Raji (cell line): ENCODE measurements around the gene ACADS.

Experiments
- POLR2A ChIP-seq: IDR thresholded peaks from 2 replicates; pipeline ENCODE4 v1.6.1; 2011; ENCODE audit warnings: low read depth, low read length, control low read depth; ENCODE audit not compliant: insufficient read depth

The ACADS gene

DNA sequence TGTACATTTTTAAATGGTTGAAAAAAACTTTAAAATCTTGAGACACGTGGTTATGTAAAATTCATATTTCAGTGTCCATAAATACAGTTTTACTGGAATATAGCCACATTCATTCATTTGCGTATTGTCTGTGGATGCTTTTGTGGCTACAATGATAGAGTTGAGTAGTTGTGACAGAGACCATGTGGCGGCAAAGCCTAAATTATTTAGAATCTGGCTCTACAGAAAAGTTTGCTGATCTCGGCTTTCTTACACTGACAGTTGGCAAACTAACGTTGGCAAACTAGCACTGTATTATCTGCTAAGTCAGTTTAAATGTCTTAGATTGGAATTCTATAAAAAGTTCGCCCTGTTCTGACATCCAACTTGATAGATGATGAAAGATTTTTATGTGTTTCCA lies 13.0 kb upstream of the ACADS start:
- no peak for TF ChIP-seq POLR2A

- TF ChIP-seq POLR2A, result no peak
These were observed 11.7 kb upstream of the ACADS start for GRCh38 chr12:120713861-120714482.

DNA sequence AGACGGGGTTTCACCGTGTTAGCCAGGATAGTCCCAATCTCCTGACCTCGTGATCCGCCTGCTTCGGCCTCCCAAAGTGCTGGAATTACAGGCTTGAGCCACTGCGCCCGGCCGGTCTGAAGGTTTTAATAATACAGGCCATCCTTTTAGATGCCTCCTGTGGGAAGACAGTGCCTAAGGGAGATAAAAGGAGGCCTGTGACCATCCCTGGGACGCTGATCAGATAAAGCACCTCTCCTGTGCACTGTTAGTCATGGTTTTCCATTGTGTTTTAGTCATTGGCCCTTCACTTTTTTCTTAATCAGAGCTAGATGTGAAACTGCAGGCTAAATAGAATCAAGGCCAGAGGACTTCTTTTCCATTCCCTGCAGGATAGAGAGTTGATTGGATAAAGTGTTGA lies 7.6 kb upstream of the ACADS start:
- no peak for TF ChIP-seq POLR2A

GRCh38 chr12:120719072-120719471 lies 6.6 kb upstream of the ACADS start:
- TF ChIP-seq POLR2A, result no peak

DNA sequence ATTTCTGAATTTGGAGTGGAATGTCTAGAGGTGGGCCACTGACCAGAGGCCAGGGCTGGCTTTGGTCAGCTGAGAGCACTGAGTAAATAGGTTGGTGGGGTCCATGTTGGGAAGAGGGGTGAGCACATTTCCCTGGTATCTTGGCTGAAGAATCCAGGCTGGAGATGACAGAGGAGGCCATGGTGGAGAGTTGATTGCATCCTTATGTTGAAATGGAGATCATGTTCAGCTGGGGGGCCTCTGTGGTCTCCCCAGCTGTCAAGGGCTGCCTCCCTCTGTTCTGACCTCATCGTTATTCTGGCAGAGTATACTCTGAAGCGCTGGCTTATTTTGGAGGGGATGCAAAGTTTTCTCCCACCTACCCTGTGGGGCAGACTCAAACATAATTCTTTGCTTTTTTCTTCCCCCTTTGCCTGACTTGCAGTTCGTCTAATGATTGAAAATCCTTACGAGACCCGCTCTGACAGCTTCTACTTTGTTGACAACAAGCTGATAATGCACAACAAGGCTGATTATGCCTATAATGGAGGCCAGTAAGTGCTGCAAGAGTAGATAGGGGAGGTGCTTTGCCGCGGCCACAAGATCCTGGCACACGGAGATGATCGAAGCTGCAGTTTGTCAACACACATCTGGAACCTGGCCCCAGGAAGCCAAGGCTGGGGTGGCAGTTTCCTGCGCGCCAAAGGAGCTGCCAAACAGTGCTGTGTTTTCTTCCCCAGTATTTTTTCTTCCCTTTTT lies 6.0 kb upstream of the ACADS start:
- TF ChIP-seq POLR2A, result no peak

- no peak for TF ChIP-seq POLR2A
These were observed 5.2 kb upstream of the ACADS start for GRCh38 chr12:120720234-120720986.

GRCh38 chr12:120720987-120721801 lies 4.4 kb upstream of the ACADS start:
- no peak for TF ChIP-seq POLR2A

- TF ChIP-seq POLR2A, result no peak
These were observed 3.8 kb upstream of the ACADS start for GRCh38 chr12:120721866-120722265.

GRCh38 chr12:120722784-120723183 lies 2.8 kb upstream of the ACADS start:
- TF ChIP-seq POLR2A, result no peak

GRCh38 chr12:120724720-120725119 lies 906 bp upstream of the ACADS start:
- TF ChIP-seq POLR2A, result no peak

DNA sequence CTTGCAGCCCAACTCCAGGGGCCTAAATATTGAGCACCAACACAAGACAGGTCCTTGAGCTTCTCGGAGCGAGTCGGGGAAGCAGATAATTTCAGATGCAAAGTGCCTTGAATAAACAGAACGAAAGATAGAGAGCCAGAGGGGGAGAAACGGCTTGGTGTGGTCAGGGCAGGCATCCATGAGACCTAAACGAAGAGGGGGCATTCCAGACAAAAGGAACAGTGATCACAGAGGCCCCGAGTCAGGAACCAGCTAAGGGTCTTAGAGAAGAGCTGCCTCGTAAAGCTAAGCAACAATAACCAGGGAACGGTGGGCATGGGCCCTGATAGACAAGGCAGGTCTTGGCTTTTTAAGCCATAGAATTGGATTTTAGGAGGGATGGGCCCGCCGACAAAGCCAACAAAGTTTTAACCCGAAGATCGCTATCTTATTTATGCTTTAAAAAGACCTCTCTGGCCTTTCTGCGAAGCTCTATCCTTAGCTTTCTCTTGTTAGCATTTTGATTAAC lies 421 bp upstream of the ACADS start:
- TF ChIP-seq POLR2A, result no peak

DNA sequence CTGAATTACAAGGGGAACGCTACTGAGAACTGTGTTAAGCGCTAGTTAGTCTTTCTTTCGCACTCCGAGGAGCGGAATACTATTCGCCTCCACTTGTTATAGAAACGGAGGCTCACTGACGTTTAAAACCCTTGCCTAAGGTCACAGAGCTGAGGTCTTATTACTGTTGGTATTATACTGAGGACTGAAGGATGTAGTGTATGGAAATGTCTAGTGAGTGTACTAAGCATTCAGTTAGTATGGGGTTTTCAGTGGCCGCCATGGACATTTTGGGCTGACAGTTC lies 826 bp downstream of the ACADS start:
- no peak for TF ChIP-seq POLR2A

DNA sequence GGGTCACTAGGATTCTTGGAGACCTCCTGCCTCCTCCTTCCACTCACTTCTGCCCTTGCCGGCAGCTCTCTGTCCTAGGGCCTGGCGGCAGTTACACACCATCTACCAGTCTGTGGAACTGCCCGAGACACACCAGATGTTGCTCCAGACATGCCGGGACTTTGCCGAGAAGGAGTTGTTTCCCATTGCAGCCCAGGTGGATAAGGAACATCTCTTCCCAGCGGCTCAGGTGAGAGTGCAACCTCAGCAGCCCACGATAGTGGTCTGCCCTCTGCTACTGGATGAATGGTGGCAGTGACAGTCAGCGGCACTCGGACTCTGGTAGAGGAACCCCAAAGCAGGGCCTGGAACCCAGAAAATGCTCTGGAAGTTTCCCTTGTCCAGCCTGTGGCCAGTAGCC lies 1.3 kb downstream of the ACADS start:
- TF ChIP-seq POLR2A, result no peak

DNA sequence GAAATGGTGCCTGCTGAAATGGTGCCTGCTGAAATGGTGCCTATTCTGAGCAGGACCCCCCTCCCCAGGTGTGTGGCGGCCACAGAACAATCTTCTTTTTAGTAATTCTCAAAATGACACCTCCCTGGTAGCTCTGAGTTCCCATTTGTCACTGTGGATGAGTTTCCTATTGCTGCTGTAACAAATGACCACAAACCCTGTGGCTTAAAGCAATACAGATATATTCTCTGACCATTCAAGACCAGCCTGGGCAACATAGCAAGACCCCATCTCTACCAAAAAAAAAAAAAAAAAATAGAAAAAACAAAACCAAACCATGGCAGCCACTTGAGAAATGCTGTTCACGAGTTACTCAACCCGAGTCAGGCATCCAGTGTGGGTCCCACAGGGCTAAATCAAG lies 7.9 kb downstream of the ACADS start:
- no peak for TF ChIP-seq POLR2A

DNA sequence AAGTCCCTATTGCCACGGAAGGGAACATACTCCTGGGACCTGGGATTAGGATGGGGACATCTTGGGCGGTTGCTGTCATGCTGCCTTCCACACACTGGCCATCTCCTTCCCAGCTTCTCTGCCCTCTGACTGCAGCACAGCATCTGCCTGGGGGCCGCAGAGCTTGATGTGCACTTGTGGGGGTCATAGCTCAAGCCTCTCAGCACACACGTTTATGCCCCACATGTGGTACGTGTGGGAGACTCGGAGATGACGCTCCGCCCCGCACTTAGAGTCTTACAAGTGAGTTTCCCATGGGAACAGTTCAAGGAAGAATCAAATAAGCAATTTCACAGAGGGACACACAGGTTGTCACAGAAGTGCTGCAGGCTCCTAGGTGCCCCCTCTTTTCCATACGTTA lies 8.6 kb downstream of the ACADS start:
- no peak for TF ChIP-seq POLR2A
